ENCODE results near the gene TUT1.
"Not testable (repeated sequence)": the region's sequence is repeated elsewhere in the genome, so short reads cannot be mapped to it uniquely, and the experiment has no call there.

TUT1 gene

DNA sequence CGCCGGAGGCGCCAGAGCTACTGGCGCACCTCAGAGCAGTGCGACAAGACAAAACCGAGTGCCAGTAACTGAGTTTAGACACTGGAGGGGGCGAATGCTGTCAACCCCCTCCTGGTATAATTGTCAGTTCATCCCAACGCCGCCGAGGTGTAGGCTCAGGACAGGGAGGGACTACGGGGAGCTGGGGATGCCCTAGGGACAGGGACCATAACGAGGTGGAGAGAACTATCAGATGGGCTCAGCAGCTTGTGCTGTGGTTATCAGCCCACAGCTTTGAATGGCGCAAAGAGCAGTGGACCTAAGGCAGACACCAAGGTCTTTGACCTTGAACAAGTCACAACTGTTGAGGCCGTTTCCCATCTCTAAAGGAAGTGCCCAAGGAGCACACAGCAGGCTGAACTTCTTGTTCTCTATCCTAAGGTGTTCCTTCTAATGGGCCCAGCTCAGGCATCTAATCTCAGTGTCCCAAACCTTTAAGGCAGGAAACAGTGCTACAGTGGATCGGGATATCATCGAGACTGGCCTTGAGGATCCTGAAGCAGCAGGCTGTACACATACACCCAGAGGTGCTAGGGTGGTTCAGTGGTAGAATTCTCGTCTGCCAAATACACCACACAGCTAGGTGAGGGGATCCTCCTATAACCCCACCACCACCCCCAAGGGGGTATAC lies 958 bp upstream of the TUT1 start:
- Histone ChIP-seq H3K27me3 (ENCODE audit: control insufficient read depth in 1 of 2, insufficient read depth in 2 of 2, low read length in 2 of 2) (no peaks in the 10 kb centered on the region), H3K9me3 (ENCODE audit: low read length) (no peaks in the 10 kb centered on the region), H3K36me3 (ENCODE audit: insufficient read depth, low read length) (peaks cover 49% of the 10 kb centered on the region), H3K27ac (ENCODE audit: low read depth, low read length) (peak overlapping the region; percentile 99), H3K9ac (ENCODE audit: low read length) (peak overlapping the region; percentile 85), H3K4me1 (ENCODE audit: insufficient read depth, low read length) (peaks cover 15% of the 10 kb centered on the region), H3K4me3 (ENCODE audit: low read depth in 1 of 2, low read length in 2 of 2) (peak overlapping the region; percentile 40 to 90)

DNA sequence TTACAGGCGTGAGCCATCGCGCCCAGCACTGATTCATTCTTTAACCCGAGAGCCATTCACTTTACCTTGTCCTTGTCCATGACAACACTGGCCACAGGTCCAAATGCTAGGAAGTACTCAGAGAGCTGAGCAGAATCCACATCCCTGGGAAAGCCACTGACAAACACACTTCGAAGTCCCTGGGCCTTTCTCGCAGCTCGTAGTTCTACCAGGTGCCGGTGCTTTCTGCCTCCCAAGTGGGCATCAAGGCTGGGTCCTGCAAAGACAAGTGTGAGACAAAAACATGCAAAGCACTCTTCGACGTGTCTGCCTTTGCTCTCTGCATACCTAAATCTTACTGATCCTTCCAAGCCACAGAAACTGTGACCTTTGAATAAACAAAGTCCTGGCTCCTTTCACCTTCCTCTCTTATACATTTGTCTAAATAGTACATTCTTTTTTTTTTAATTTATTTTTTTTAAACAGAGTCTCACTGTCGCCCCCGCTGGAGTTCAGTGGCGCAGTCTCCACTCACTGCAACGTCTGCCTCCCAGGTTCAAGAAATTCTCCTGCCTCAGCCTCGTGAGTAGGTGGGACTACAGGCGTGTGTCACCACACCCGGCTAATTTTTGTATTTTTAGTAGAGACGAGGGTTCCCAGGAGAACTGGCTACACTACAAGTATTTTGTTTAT lies 2.2 kb downstream of the TUT1 start:
- H3K27me3 ChIP-seq (ENCODE audit: control insufficient read depth in 1 of 2, insufficient read depth in 2 of 2, low read length in 2 of 2) = no peaks in the 10 kb centered on the region

DNA sequence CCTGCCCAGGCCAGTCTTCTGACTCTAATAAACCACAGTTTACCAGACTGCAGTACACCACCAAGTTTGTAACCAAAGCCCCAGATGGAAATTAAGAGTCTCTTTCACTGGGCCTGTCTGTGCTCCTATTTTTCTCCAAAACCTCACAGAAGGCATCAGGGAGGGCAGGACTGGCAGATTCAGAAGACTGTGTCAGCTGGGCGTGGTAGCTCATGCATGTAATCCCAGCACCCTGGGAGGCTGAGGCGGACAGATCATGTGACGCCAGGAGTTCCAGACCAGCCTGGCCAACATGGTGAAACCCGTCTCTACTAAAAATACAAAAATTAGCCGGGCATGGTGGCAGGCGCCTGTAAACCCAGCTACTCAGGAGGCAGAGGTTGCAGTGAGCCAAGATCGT lies 6.0 kb downstream of the TUT1 start:
- H3K27me3 ChIP-seq (ENCODE audit: control insufficient read depth in 1 of 2, insufficient read depth in 2 of 2, low read length in 2 of 2); H3K4me3 ChIP-seq (ENCODE audit: low read depth in 1 of 2, low read length in 2 of 2); H3K4me1 ChIP-seq (ENCODE audit: insufficient read depth, low read length); H3K9ac ChIP-seq (ENCODE audit: low read length); H3K27ac ChIP-seq (ENCODE audit: low read depth, low read length); H3K9me3 ChIP-seq (ENCODE audit: low read length): not testable (repeated sequence)
- peaks cover 34% of the 10 kb centered on the region for H3K36me3 ChIP-seq (ENCODE audit: insufficient read depth, low read length)

More for the DNA sequence above, 2.2 kb downstream of the TUT1 start:
- Histone ChIP-seq H3K4me3 (ENCODE audit: low read depth in 1 of 2, low read length in 2 of 2) (no peak overlapping the region), H3K9ac (ENCODE audit: low read length) (no peak overlapping the region), H3K9me3 (ENCODE audit: low read length) (no peaks in the 10 kb centered on the region), H3K36me3 (ENCODE audit: insufficient read depth, low read length) (peaks cover 31% of the 10 kb centered on the region), H3K27ac (ENCODE audit: low read depth, low read length) (no peak overlapping the region), H3K4me1 (ENCODE audit: insufficient read depth, low read length) (peaks cover 15% of the 10 kb centered on the region)

DNA sequence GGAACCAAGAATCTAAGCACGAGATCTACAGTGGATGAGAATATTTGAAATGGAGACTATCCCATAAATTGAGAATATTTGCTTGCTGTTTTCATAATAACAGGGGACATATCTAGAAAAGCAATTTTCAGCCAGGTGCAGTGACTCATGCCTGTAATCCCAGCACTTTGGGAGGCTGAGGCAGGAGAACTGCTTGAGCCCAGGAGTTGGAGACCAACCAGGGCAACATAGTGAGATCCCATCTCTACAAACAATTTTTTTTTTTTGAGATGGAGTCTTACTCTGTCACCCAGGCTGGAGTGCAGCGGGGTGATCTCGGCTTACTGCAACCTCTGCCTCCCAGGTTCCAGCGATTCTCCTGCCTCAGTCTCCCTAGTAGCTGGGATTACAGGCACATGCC lies 9.6 kb downstream of the TUT1 start:
- H3K9ac ChIP-seq (ENCODE audit: low read length); H3K9me3 ChIP-seq (ENCODE audit: low read length); H3K27me3 ChIP-seq (ENCODE audit: control insufficient read depth in 1 of 2, insufficient read depth in 2 of 2, low read length in 2 of 2); H3K27ac ChIP-seq (ENCODE audit: low read depth, low read length); H3K4me3 ChIP-seq (ENCODE audit: low read depth in 1 of 2, low read length in 2 of 2); H3K4me1 ChIP-seq (ENCODE audit: insufficient read depth, low read length): not testable (repeated sequence)
- peaks cover 36% of the 10 kb centered on the region for H3K36me3 ChIP-seq (ENCODE audit: insufficient read depth, low read length)

DNA sequence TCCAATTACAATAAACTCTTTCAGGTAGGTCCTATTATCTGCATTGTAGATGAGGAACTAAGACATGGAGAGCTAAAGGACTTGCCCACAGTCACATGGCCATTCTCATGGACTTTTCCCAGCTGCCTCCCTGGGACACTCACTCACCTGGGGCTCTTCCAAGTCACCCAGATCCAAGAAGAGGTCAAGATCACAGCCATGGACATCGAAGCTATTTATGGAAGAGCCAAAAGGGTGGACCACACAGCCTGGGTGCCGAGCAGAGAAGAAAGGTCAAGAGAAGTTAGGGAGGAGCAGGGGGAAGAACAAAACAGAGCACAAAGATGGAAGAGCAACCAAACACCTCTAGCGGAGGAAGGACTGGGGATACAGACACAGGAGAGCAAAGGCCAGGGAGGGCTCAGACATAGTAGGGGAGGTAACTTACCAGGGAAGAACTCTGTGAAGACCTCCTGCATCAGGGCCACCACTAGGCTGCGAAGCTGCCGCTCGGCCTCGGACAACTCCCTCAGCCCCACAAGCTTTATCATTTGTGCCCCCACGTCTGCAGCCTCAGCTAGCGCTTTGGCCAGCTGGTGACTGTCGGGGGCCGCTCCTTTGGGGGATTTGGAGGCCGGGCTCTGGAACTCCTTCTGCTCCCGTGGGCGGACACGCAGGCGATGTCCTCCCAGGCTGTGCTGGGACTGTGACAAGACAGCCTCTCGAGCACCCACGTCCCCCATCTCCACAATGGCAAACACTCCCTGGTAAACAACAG lies 10.2 kb downstream of the TUT1 start:
- peaks cover 42% of the 10 kb centered on the region for H3K36me3 ChIP-seq (ENCODE audit: insufficient read depth, low read length)
- no peak overlapping the region for H3K4me3 ChIP-seq (ENCODE audit: low read depth in 1 of 2, low read length in 2 of 2)
- no peak overlapping the region for H3K9ac ChIP-seq (ENCODE audit: low read length)
- no peaks in the 10 kb centered on the region for H3K9me3 ChIP-seq (ENCODE audit: low read length)
- no peak overlapping the region for H3K27ac ChIP-seq (ENCODE audit: low read depth, low read length)
- no peaks in the 10 kb centered on the region for H3K27me3 ChIP-seq (ENCODE audit: control insufficient read depth in 1 of 2, insufficient read depth in 2 of 2, low read length in 2 of 2)
- no peaks in the 10 kb centered on the region for H3K4me1 ChIP-seq (ENCODE audit: insufficient read depth, low read length)

DNA sequence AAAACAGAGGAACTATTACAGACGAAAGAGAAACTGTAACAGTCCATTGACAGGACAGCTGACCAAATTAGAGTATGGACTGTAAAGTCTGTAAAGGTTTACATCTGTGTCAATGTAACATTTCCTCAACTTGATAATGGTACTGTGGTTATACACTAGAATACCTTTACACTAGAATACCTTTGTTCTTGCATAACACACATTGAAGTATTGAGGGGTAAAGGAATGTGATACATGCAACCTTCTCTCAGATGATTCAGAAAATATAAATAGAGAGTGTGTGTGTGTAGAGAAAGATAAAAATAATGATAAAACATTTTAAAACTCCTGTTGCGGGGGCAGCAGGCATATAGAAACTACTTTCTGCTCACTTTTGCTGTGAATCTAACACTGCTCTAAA lies 12.1 kb downstream of the TUT1 start:
- Histone ChIP-seq H3K9ac (ENCODE audit: low read length) (no peak overlapping the region), H3K4me3 (ENCODE audit: low read depth in 1 of 2, low read length in 2 of 2) (no peak overlapping the region), H3K27me3 (ENCODE audit: control insufficient read depth in 1 of 2, insufficient read depth in 2 of 2, low read length in 2 of 2) (no peaks in the 10 kb centered on the region), H3K27ac (ENCODE audit: low read depth, low read length) (no peak overlapping the region), H3K4me1 (ENCODE audit: insufficient read depth, low read length) (peaks cover 12% of the 10 kb centered on the region), H3K9me3 (ENCODE audit: low read length) (no peaks in the 10 kb centered on the region), H3K36me3 (ENCODE audit: insufficient read depth, low read length) (peaks cover 40% of the 10 kb centered on the region)

DNA sequence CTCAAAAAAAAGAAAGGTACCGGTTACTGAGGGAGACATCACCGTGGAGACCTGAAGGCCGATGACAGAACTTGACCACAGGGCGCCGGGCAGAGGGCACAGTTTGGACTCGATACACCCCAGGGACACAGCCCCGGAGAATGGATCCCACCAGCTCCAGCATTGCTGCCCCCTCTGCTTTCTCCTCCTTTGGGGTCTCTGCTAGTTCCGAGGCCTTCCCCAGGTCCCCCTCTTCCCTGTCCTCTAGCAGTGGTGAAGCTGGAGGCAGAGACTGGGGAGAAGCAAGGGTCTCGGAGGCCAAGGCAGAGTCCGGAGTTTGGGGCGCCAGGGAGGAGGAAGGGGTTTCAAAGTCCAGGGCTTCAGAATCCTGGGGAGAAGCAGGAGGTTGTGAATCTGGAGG lies 12.8 kb downstream of the TUT1 start:
- Histone ChIP-seq H3K9ac (ENCODE audit: low read length) (no peak overlapping the region), H3K27me3 (ENCODE audit: control insufficient read depth in 1 of 2, insufficient read depth in 2 of 2, low read length in 2 of 2) (no peaks in the 10 kb centered on the region), H3K36me3 (ENCODE audit: insufficient read depth, low read length) (peaks cover 39% of the 10 kb centered on the region), H3K9me3 (ENCODE audit: low read length) (no peaks in the 10 kb centered on the region), H3K4me1 (ENCODE audit: insufficient read depth, low read length) (peaks cover 12% of the 10 kb centered on the region), H3K4me3 (ENCODE audit: low read depth in 1 of 2, low read length in 2 of 2) (no peak overlapping the region), H3K27ac (ENCODE audit: low read depth, low read length) (no peak overlapping the region)

DNA sequence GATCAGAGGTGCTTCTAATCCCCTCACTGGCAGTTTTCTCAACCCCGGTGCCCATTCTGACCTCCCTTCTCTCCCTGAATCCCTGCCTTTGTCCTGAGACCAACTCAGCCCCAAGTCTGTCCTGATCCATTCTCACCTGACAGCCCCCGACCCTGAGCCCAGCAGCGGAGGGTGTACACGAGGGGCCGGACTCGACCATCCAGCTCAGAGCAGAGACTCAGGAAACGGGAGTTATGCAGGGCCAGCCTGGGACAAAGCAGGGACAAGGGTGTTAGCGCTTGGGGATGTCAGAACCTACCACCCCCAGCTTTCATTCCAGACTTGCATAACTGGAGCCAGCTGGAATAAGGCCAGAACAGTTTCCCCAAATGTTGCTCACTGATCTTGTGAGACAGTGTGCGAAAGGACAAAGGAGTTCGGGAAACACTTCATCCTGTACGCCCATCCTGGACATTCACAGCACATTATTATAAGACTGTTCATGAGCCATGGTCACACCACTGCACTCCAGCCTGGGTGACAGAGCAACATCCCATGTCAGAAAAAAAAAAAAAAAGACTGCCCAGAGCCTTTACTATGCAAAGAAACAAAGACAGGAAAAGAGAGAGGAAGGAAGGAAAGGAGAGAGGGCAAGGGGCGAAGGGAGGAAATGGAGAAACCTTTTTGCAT lies 14.1 kb downstream of the TUT1 start:
- Histone ChIP-seq H3K9me3 (ENCODE audit: low read length) (no peaks in the 10 kb centered on the region), H3K4me3 (ENCODE audit: low read depth in 1 of 2, low read length in 2 of 2) (no peak overlapping the region), H3K27ac (ENCODE audit: low read depth, low read length) (no peak overlapping the region), H3K9ac (ENCODE audit: low read length) (no peak overlapping the region), H3K36me3 (ENCODE audit: insufficient read depth, low read length) (peaks cover 38% of the 10 kb centered on the region), H3K4me1 (ENCODE audit: insufficient read depth, low read length) (peaks cover 20% of the 10 kb centered on the region), H3K27me3 (ENCODE audit: control insufficient read depth in 1 of 2, insufficient read depth in 2 of 2, low read length in 2 of 2) (no peaks in the 10 kb centered on the region)

DNA sequence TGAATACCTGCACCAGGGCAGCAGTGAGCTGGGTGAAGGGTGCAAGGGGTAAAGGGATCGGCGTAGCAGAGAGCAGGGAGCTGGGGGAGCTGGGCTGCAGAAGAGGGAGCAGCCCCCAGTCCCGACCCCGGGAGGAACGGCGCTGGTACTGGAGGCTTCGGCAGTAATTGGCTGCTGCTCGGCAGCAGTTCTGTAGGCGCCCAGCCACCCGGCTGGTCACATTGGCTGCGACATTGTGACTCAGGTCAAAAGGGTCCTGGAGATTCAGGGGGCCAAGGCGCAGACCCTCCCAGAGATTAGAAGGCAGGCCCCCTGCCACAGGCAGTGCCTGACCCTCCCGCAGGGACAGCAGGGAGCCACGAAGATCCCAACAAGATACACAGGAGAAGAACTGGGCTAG lies 15.5 kb downstream of the TUT1 start:
- H3K27me3 ChIP-seq (ENCODE audit: control insufficient read depth in 1 of 2, insufficient read depth in 2 of 2, low read length in 2 of 2) = no peaks in the 10 kb centered on the region
- no peaks in the 10 kb centered on the region for H3K9me3 ChIP-seq (ENCODE audit: low read length)
- peaks cover 23% of the 10 kb centered on the region for H3K4me1 ChIP-seq (ENCODE audit: insufficient read depth, low read length)
- H3K4me3 ChIP-seq (ENCODE audit: low read depth in 1 of 2, low read length in 2 of 2) = peak overlapping the region in 1 of 2 donors; percentile 96
- H3K27ac ChIP-seq (ENCODE audit: low read depth, low read length) = no peak overlapping the region
- peaks cover 44% of the 10 kb centered on the region for H3K36me3 ChIP-seq (ENCODE audit: insufficient read depth, low read length)
- no peak overlapping the region for H3K9ac ChIP-seq (ENCODE audit: low read length)

DNA sequence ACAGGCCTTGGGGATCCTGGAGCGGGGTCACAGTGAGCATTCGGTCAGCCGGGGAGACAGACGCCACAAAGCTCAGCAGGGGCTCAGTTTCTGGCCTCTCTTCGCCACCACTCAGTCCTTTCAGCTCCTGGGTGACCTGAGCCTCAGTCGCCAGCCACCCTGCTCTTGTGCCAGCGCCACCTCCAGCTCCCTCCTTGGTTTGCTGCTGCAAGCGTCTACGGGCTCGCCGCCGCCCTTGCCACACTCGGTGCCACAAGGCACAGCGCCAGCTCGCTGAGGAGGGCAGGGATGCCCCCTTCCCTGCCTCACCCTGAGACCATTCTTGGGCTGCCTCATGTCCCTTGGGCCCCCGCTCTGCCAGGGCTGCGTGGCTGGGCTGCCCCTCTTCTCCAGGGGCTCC lies 16.2 kb downstream of the TUT1 start:
- H3K36me3 ChIP-seq (ENCODE audit: insufficient read depth, low read length) = peaks cover 49% of the 10 kb centered on the region

DNA sequence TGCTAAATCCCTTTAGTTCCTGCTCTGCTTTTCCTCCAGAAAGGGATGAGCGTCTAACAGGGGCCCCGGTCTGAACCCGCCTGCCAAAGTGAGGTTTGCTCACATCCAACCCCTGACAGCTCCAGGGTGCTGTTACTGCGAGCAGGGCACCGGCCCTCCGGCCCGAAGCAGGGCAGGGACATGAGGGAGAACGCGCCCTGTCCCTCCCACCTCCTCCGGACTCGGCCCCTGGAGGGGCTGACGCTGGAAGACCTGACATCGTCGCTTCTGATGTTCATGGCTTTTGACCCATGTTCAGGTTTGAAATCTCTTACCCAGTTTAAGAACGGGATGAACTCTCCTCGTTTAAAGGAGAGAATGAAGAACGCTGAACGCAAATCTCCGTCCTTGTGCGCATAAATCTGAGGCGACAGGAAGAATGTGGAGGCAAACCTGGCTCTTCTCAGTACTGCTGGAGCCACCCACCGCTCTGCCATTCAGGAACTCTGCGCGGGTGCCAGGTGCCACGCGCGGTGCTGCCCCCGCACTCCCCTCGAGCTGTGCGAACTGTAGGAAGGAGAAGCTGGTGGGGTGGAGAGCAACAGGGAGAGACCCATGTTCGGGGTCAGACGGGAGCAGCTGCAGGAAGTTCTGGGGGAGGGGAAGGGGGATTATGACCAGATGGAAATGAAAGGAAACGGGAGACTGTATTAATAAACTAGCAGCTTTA lies 16.8 kb downstream of the TUT1 start:
- H3K9me3 ChIP-seq (ENCODE audit: low read length) = no peaks in the 10 kb centered on the region
- no peaks in the 10 kb centered on the region for H3K27me3 ChIP-seq (ENCODE audit: control insufficient read depth in 1 of 2, insufficient read depth in 2 of 2, low read length in 2 of 2)
- H3K4me3 ChIP-seq (ENCODE audit: low read depth in 1 of 2, low read length in 2 of 2) = peak overlapping the region; percentile 53 to 96
- peak overlapping the region; percentile 94 for H3K27ac ChIP-seq (ENCODE audit: low read depth, low read length)
- peaks cover 23% of the 10 kb centered on the region for H3K4me1 ChIP-seq (ENCODE audit: insufficient read depth, low read length)
- H3K36me3 ChIP-seq (ENCODE audit: insufficient read depth, low read length) = peaks cover 55% of the 10 kb centered on the region
- H3K9ac ChIP-seq (ENCODE audit: low read length) = peak overlapping the region; percentile 79

More for the DNA sequence above, 16.2 kb downstream of the TUT1 start:
- H3K27ac ChIP-seq (ENCODE audit: low read depth, low read length) = peak overlapping the region; percentile 94
- peak overlapping the region; percentile 79 for H3K9ac ChIP-seq (ENCODE audit: low read length)
- peaks cover 23% of the 10 kb centered on the region for H3K4me1 ChIP-seq (ENCODE audit: insufficient read depth, low read length)
- H3K27me3 ChIP-seq (ENCODE audit: control insufficient read depth in 1 of 2, insufficient read depth in 2 of 2, low read length in 2 of 2) = no peaks in the 10 kb centered on the region
- H3K9me3 ChIP-seq (ENCODE audit: low read length) = no peaks in the 10 kb centered on the region
- H3K4me3 ChIP-seq (ENCODE audit: low read depth in 1 of 2, low read length in 2 of 2) = peak overlapping the region; percentile 53 to 96
